Measurements from ENCODE around the gene PRKD1.

- no peak for TF ChIP-seq TCF12 (IDR thresholded peaks at IDR 0.05)
- no peak for TF ChIP-seq USF2 (IDR thresholded peaks at IDR 0.05; ENCODE audit: borderline replicate concordance, low read depth, low read length)
Observed at GRCh38 chr14:29749327-29749726, 178.3 kb downstream of the PRKD1 start.

Data from SK-N-SH (cell line).